HT1080 (cell line): ENCODE results near the gene CYBC1. TPM values are rescaled to one million over a fixed set of nuclear protein-coding genes. Genes with fewer than 3 reads are reported as not detected.
"Not testable (repeated sequence)": the region's sequence is repeated elsewhere in the genome, so short reads cannot be mapped to it uniquely, and the experiment has no call there.

Experiments
- DNase-seq: peaks from one replicate; pipeline ENCODE4 v3.0.0-alpha.2; 2015; ENCODE audit warnings: low read depth
- total RNA-seq: library from RNA; depleted of rRNA; stranded (reverse); fragments of >200 nt; shearing (Covaris generic); gene quantifications from 2 replicates; pipeline ENCODE4 v1.2.3, GENCODE V29; 2014

Gene CYBC1
- total RNA-seq, 1 experiment from 2014 or later, result 39.6 TPM

DNA sequence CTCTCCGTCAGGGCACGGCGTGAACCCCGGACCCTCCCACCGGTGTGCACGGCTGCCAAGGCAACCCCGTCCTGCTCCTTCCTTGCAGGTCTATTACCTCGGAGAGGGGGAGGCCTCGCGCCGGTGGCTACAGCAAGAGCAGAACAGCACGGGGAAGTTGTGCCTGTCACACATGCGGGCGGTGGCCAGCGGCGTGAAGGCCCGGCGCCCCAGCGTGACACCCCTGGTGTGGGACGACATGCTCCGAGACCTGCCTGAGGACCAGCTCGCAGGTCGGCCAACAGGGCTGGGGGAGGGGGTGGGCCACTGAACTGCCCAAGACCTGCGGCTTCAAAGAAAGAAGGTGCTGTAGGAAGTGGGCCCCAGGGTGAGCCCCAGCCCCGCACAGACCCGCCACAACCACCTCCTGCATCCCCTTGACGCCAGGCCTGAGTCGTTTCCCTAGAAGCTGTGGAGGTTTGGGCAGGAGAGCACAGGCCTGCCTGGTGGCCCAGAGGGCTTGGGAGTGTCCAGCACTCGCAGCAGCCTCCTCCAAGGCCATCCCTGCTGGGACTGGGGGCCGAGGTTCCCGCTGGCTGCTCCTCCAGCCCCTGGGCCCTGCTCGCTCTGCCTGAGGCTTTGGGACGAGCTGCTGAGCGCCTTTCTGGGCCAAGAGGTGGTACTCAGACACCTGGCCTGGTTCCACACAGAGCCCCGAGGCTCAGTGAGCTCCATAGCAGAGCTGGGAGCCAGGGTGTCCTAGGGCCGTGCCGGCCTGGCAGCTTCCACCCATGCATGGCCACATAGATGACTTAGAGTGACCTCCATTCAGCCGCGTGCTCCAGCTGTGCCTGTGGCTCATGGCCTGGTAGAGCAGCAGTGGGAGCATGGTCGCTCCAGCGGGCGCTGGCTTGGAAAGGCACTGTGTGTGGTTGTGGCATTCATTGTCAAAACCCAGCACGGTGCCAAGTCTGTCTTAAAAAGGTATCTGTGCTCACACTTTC is 14.7 kb downstream of the CYBC1 start:
- no peak for DNase-seq

- DNase-seq, result no peak
Observed at GRCh38 chr17:82435103-82435502, 15.4 kb downstream of the CYBC1 start.

DNA sequence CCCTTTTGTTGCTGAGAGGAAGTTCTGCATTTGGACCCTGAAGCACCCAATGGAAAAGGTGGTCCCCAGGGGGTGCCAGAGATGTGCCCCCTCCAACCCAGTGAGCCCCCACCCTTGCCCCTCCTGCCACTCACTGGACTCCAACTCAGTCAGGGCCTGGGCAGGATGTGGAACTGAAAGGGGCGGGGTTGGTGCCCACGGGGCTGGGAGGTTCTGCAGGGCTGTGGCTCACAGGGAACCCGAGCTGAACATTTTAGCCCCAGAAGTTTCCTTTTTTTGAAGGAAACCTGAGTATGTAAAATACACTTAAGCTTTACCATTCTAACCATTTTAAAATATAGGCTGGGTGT is 16.4 kb downstream of the CYBC1 start:
- DNase-seq, result no peak

GRCh38 chr17:82433560-82434215 is 16.9 kb downstream of the CYBC1 start:
- no peak for DNase-seq

DNA sequence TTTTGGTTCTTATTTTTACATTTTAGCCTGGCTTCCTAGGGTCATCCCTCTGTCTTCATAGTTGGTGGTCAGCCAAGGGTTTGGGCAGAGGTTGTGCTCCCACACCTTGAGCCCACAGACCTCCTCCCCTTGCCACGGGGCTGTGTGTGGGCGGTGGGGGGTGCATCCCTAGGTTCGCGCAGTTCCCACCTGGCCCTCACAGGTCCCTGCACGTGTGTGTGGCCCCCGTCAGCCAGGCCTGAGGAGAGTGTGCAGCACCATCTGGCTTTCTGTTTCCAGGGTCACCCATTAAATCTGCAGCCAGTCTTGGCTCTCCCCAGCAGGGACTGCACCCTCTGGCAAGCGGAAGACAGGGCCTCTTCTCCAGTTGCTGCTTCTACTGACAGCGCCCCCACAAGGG is 18.5 kb downstream of the CYBC1 start:
- no peak for DNase-seq

- DNase-seq, result no peak
Observed at GRCh38 chr17:82429824-82430223, 20.7 kb downstream of the CYBC1 start.

DNA sequence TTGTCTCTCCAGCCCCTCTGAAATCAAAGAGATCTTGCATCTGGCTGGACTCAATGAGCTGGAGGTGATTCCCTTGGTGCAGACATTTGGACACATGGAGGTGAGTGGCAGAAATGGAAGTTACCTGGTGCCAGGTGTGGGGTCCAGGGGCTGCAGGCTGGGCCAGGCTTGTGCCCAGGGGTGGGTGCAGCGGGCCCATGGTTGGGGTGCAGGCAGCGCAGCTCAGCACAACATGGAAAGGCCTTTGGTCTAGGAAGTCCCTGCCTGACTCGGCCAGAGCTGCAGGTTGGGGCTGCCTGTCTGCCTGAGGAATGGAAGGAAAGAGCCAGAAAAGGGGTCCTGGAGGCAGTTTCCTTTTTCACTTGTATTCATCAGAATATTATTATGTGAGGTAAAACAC is 22.0 kb downstream of the CYBC1 start:
- no peak for DNase-seq

DNA sequence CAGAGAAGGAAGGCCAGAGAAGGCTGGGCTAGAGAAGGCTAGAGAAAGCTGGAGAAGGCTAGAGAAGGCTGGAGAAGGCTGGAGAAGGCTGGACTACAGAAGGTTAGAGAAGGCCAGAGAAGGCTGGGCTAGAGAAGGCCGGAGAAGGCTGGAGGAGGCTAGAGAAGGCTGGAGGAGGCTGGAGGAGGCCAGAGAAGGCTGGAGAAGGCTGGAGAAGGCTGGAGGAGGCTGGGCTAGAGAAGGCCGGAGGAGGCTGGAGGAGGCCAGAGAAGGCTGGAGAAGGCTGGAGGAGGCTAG is 25.7 kb downstream of the CYBC1 start:
- no peak for DNase-seq

DNA sequence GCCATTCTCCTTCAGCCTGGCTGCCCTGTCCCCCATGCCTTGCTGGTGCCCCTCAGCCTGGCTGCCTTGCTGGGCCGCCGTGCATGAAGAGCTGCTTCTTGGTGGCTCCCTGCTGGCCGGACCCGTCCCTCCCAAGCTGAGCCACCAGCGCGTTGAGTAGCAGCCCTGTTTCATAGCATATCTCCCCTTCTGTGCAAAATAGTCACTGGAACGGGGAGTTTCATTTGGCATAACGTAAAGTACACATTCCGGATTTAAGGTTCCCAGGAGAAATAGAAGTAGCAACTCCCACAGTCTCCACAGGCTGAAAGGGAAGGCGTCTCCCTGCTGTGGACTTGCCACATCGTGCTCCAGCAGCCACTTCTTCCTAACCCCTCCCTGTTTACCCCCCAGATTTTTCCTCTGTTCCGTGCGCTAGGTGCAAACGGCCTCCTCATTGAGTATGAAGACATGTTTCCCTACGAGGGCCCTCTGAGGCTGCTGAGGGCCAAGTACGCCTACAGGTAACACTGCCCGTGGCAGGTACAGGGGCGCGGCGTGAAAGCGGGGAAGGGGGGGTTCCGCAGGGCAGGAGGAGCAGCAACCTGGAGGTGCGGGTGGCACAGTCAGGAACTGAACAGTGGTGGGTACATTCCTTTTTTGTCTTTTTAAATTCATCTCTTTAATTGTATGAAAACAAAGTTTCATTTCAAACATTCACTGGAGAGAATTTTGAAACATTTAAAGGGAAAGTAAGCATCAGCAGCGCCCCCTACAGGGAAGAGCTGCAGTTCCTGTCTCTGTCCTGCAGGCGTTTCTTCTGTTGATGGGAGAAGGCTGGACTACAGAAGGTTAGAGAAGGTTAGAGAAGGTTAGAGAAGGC is 26.3 kb downstream of the CYBC1 start:
- peak; percentile 24 for DNase-seq

GRCh38 chr17:82419540-82419939 is 31.0 kb downstream of the CYBC1 start:
- no peak for DNase-seq

- peak; percentile 71 for DNase-seq
Observed at GRCh38 chr17:82418001-82418986, 32.3 kb downstream of the CYBC1 start, which contains the start of the genes HEXD and OGFOD3. TSS of gene HEXD (plus strand) at chr17:82418347. CDS start at chr17:82419800, 1,453 bp downstream. TSS of gene OGFOD3 (minus strand) at chr17:82418586. CDS start at chr17:82418485, 101 bp downstream.

DNA sequence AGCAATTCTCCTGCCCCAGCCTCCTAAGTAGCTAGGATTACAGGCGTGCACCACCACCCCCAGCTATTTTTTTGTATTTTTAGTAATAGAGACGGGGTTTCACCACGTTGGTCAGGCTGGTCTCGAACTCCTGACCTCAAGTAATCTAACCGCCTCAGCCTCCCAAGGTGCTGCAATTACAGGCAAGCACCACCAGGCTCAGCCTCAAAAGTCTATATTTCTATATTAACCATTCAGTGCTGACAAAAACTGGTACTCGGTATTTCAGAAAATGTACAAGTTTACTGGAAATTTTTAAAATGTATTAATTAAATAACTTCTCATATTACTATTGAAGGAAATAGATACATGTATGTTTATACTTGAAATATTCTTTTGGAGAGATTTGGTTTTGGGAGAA is 33.8 kb downstream of the CYBC1 start:
- no peak for DNase-seq

- no peak for DNase-seq
Observed at GRCh38 chr17:82416264-82416663, 34.3 kb downstream of the CYBC1 start.

DNA sequence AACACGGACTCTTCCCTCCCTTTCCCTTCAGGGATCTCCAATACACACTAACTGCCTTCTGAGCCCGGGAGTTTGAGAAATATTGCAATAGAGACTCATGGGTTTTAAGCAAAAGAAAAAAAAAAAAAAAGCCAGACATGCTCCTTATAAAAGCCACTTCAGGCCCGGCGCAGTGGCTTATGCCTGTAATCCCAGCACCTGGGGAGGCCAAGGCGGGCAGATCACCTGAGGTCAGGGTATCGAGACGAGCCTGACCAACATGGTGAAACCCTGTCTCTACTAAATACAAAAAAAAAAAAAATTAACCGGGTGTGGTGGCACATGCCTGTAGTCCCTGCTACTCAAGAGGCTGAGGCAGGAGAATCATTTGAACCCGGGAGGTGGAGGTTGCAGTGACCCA is 34.8 kb downstream of the CYBC1 start:
- DNase-seq, result no peak

GRCh38 chr17:82415336-82415735 is 35.2 kb downstream of the CYBC1 start:
- DNase-seq, result no peak

DNA sequence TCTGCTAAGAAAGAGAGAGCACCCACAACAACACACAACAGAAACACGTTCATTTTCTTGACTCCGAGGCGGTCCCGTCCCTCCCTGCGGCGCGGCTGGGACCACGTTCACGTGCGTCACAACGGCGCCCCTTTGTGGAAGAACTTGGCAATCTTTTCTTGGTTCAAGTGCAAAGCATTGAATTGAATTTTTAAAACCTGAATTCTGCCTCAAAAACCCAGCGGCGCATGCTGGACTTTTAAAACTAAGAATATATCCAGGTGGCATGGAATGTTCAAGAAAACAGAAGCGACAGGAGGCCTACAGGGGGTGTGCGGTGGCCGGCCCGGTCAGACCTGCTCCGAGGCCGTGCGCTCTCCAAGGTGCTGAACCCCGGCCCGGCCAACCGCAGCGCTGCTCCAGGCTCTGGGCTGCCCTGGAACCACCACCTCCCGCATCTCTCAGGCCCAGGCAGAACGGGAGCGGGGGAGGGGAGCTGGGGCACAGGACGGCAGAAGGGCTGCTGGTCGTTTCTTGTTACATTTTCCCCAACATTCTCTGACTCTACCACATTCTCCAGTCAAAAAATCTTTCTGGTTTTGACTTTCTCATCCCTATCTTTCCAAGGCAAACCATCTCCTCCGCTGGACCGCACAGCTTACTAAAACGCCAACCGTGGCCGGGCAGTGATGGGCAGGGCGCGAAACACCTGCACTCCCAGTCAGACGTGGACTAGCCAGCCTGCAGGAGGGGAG is 35.8 kb downstream of the CYBC1 start:
- peak; percentile 35 for DNase-seq

DNA sequence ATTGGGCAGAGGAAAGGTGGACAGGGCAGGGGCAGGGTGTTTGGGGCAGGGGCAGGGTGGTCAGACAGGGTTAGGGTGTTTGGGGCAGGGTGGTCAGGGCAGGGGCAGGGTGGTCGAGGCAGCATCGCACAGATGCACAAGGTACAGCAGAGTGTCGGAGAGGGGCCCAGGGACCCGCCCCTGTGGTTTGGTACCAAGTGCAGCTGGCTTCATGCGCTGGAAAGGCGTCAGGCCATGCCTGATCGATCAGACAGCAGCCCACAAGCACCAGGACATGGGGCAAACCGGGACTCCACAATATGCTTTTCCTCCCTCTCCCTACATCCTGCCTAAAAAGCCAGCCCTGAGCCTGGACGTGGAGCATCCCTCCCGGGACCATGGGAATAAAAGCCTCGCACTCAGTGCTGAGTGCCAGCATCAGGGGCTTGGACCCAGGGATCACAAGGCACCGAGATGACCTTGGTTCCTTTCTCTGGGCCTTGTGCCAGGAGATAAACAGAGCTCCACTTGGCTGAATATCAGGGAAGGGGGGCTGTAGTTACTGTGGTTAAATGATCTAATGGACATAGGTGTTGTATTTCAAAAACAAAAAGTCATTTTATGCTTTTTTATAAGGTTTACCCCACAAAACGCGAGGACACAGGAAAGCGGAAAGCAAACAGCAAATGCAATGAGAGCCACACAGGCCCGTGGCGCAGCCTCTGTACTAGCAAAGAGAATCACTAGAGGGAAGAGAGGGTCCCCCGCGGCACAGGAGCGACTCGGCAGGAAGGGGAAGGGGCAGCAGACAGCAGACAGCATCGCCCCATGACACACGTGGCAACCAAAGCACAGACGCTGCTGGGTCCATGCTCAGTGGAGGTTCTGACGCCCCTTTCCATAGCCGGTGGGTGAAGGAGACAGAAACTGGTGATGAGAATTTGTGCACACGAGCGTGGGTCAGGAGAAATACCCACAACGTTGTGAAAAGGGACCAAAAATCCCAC is 37.7 kb downstream of the CYBC1 start:
- no peak for DNase-seq

GRCh38 chr17:82412081-82412480 is 38.5 kb downstream of the CYBC1 start:
- DNase-seq, result not testable (repeated sequence)
